NCI-H1417 treated with DMSO at 0.1 percent for 48 hours (cell line): ENCODE data around the gene CCDC195.
"Not testable (repeated sequence)": the region's sequence is repeated elsewhere in the genome, so short reads cannot be mapped to it uniquely, and the experiment has no call there.

ENCODE experiments used
- DNase-seq: peaks from one replicate; lab custom pipeline; 2025; lab: John Stamatoyannopoulos, UW

CCDC195 gene

GRCh38 chr2:224690868-224691267, 25.3 kb downstream of the CCDC195 start:
- DNase-seq: no peak

GRCh38 chr2:224689539-224689938, 26.6 kb downstream of the CCDC195 start:
- no peak for DNase-seq

GRCh38 chr2:224688997-224689396, 27.2 kb downstream of the CCDC195 start:
- no peak for DNase-seq

- no peak for DNase-seq
These were observed 29.0 kb downstream of the CCDC195 start for GRCh38 chr2:224687156-224687555.

GRCh38 chr2:224685121-224685520, 31.0 kb downstream of the CCDC195 start:
- DNase-seq: no peak

- no peak for DNase-seq
These were observed 34.0 kb downstream of the CCDC195 start for GRCh38 chr2:224682134-224682533.

- DNase-seq: no peak
These were observed 44.4 kb downstream of the CCDC195 start for GRCh38 chr2:224671731-224672130.

- no peak for DNase-seq
These were observed 46.0 kb downstream of the CCDC195 start for GRCh38 chr2:224670203-224670602.

- DNase-seq: no peak
These were observed 46.7 kb downstream of the CCDC195 start for GRCh38 chr2:224669449-224669848.

- DNase-seq: no peak
These were observed 47.8 kb downstream of the CCDC195 start for GRCh38 chr2:224668123-224668909.

GRCh38 chr2:224666951-224667553, 49.1 kb downstream of the CCDC195 start:
- no peak for DNase-seq

- DNase-seq: not testable (repeated sequence)
These were observed 52.8 kb downstream of the CCDC195 start for GRCh38 chr2:224663322-224663721.

GRCh38 chr2:224661708-224662107, 54.5 kb downstream of the CCDC195 start:
- not testable (repeated sequence) for DNase-seq

- no peak for DNase-seq
These were observed 56.5 kb downstream of the CCDC195 start for GRCh38 chr2:224659714-224660113.

GRCh38 chr2:224658780-224659405, 57.3 kb downstream of the CCDC195 start:
- no peak for DNase-seq

GRCh38 chr2:224657349-224657748, 58.8 kb downstream of the CCDC195 start:
- DNase-seq: no peak

- DNase-seq: no peak
These were observed 61.1 kb downstream of the CCDC195 start for GRCh38 chr2:224655006-224655537.
